Measurements from ENCODE around the gene KRTAP3-2. TPM values are rescaled to one million over a fixed set of nuclear protein-coding genes. Genes with fewer than 3 reads are reported as not detected.

The KRTAP3-2 gene
- total RNA-seq, 4 donors from 2014 or later = not detected

DNA sequence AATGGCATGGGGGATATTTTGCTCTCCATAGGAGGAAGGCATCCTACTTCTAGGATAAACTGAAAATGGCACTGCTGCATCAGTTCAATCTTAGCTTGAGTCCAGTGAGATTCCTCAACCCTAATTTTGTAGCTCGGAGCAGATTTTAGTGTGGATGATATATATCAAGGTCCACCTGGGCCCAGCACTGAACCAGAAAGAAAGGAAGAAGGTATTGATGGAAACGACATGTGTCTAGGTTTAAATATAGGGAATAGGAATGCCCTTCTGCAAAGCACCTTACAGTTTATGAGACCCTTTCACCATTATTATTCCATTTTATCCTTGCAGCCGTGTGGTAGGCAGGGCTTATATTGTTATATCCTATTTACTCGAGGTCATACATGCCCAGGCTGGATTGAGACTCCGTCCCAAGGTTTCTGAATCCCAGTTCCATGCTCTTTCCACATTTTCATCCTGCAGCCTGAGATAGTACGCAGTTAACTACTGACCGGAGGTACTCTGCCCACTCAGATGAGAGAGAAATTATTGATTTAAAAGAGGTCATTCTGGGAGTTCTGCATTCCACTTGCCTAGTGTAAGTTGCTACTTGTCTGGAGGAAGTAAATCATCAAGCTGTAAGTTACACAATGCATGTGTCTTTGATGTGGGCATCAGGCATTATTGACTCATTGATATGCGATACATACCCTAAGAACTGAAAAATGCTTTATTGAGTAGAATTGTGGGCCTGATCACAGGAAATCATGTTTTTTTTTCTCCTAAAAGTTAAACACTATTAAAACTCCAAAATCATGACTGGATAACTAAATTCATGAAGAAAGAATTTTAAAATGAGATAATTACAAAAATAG, 43.1 kb downstream of the KRTAP3-2 start:
- DNase-seq (ENCODE audit: low spot score) (no peak), ATAC-seq (ENCODE audit: low FRiP score) (no peak)

DNA sequence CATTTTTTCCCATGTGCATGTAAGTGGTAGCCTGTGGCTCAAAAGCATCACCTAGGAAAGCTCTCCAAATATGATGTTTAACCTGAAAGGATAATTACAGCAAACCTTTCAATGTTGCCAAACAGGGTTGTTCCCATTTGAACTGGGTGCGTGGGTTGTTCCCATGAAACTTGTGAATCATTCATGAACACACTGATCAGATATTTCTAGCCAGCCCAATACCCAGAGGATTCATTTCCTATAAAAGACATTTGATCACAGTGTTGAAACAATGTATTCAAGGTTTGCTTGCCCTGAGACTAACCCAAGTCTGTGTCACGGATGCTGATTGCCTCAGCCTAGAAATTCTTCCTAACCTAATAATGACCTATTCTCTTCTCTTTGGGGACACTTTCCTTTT, 45.8 kb downstream of the KRTAP3-2 start:
- TF ChIP-seq, protein P1, sequence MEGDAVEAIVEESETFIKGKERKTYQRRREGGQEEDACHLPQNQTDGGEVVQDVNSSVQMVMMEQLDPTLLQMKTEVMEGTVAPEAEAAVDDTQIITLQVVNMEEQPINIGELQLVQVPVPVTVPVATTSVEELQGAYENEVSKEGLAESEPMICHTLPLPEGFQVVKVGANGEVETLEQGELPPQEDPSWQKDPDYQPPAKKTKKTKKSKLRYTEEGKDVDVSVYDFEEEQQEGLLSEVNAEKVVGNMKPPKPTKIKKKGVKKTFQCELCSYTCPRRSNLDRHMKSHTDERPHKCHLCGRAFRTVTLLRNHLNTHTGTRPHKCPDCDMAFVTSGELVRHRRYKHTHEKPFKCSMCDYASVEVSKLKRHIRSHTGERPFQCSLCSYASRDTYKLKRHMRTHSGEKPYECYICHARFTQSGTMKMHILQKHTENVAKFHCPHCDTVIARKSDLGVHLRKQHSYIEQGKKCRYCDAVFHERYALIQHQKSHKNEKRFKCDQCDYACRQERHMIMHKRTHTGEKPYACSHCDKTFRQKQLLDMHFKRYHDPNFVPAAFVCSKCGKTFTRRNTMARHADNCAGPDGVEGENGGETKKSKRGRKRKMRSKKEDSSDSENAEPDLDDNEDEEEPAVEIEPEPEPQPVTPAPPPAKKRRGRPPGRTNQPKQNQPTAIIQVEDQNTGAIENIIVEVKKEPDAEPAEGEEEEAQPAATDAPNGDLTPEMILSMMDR (IDR thresholded peaks at IDR 0.05) = no peak
- DNase-seq (ENCODE audit: low spot score) (no peak), ATAC-seq (ENCODE audit: low FRiP score) (no peak)

More for the DNA sequence above, 43.1 kb downstream of the KRTAP3-2 start:
- TF ChIP-seq, protein P1 (IDR thresholded peaks at IDR 0.05) = no peak

DNA sequence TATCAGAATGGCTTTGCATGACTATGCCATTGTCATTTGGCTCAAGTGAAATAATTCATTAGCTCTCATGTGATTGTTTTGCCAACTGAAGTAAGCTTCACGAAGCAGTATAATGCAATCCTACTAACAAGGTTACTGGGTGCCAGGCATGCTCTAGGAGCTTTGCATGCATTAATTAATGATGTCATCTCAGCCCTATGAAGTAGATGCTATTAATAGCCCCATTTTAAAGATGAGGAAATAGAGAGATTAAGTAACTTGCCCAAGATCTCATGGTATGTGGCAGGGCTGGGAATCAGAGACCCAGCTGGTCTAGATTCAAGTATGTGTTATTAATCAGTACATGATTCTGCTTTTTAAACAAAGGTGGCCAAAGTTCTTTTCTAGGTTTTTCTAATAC, 47.0 kb downstream of the KRTAP3-2 start:
- ATAC-seq (ENCODE audit: low FRiP score) (no peak), DNase-seq (ENCODE audit: low spot score) (no peak)
- TF ChIP-seq, protein P1 (IDR thresholded peaks at IDR 0.05) = no peak

DNA sequence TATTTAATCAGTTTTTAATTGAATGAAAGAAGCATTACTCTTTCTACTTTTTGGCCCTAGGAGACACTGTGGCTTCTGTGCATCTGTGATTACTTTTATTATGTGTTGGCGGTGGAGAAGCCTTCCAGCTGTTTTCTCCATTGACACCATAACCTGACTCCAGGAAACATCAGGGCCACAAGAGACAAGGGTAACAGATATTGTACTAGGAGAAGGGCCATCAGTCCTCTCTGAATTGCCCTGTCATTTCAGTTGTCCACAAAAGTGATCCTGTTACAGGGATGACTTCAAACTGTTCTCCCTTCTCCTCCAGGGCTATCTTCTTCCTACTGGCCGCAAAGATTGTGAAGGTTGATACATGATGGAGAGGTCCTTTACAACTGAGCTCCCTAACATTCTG, 47.6 kb downstream of the KRTAP3-2 start:
- ATAC-seq (ENCODE audit: low FRiP score) (no peak), DNase-seq (ENCODE audit: low spot score) (no peak)
- TF ChIP-seq, protein P1 (IDR thresholded peaks at IDR 0.05) = no peak

DNA sequence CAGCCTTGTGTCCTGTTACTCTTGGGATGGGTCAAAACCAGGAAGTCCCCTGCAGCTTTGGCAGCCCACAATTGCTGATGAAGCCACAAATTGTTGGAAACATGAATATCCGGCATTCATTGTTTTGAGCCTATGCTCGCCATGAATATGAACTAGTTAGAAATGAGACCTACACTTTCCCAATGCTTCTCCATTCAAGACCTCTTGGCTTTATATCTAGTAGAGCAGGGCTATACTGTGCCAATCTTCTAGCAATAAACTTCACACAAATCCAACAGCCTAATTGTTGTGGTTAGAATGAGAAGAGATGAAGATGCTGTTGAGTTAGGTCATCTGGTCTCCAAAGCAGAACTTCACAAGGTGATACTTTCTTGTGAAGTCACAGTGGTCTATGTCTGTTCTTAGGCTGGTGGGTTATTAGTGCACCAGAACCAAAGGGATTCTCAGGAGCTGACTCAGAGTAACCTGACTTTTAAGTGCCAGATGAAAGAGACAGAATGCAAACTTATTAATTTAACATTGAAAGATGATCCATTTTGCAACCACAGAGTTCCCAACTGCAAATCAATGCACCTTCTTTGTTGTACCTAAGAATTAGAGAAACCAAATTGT, 48.6 kb downstream of the KRTAP3-2 start:
- DNase-seq (ENCODE audit: low spot score) (no peak), ATAC-seq (ENCODE audit: low FRiP score) (no peak)
- TF ChIP-seq, protein P1 (IDR thresholded peaks at IDR 0.05) = no peak

DNA sequence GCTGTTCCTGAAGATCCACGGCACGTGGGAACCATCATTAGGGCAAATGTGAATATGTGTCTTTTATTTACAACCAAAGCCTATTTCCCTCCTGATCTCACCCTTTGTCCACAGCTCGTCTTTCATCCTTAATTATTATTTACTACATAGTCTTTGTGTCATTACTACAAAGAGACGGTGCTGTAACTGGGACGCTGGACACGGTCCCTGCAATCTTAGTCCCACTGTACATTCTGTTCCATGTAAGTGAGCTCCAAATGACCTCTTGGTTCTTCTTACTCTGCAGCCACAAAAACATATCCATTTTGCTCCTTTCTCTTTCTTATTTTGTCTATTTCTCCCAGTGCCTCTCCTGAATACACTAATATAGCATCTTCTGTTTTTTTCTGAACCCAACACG, 49.5 kb downstream of the KRTAP3-2 start:
- no peak for DNase-seq (ENCODE audit: low spot score)
- no peak for ATAC-seq (ENCODE audit: low FRiP score)
- TF ChIP-seq, protein P1 (IDR thresholded peaks at IDR 0.05) = no peak

DNA sequence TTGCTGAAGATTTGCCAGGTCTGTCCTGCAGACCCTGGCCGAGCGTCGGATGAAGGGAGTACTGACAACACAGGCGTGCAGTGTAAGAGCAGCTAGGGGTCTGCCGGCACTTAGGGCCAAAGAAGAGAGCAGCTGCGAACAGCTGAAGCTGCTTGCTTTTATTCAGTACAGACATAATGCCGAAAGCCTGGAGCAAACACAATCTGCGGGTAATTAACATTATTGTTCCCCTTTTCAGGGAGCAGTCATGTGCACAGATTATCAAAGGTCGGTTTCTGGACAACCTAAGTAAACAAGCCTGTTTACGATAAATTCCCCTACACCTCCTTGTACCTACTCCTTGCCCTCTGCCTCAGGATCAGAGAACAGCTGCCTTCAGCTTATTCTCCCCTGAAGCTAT, 50.3 kb downstream of the KRTAP3-2 start:
- ATAC-seq (ENCODE audit: low FRiP score) (no peak), DNase-seq (ENCODE audit: low spot score) (no peak)
- TF ChIP-seq, protein P1 (IDR thresholded peaks at IDR 0.05) = no peak
